GM12878 (cell line): ENCODE data around the gene PTPRN2. TPM values are rescaled to one million over a fixed set of nuclear protein-coding genes. Genes with fewer than 3 reads are reported as not detected.

Experiments
- HDAC2 ChIP-seq: fragments of 200-600 bp; sonication (generic); IDR thresholded peaks from 2 replicates; pipeline ENCODE4 v1.6.1; 2017
- KAT2A ChIP-seq: conservative IDR thresholded peaks from 2 replicates; pipeline ENCODE4 v1.6.1; 2011; ENCODE audit warnings: low read depth, low read length; ENCODE audit not compliant: control insufficient read depth
- POLR2AphosphoS5 ChIP-seq: IDR thresholded peaks from 2 replicates; pipeline ENCODE4 v1.6.1; 2011; ENCODE audit warnings: mild to moderate bottlenecking, low read length, inconsistent platforms
- SMAD5 ChIP-seq: IDR thresholded peaks from 2 replicates; pipeline ENCODE4 v1.6.1; 2016; ENCODE audit warnings: antibody characterized with exemption, low read depth
- polyA plus RNA-seq, 11 experiments: library from polyadenylated mRNA; depleted of rRNA in 4 of 11; unstranded in 6 of 11; stranded (reverse) in 5 of 11; fragments of >200 nt; fragmentation: Nextera tagmentation in 4 of 11; fragmentation: Illumina TruSeq in 1 of 11; extraction: Ambion mirVana in 4 of 11; extraction: Trizol in 1 of 11; gene quantifications; 1 replicate in 1 of 11; 2 replicates in 10 of 11; pipeline versions ENCODE4 v1.2.1 to v1.2.3, GENCODE V29; 2011 to 2016; ENCODE audit warnings: inconsistent platforms in 2 of 11, missing spikeins in 2 of 11, low read depth in 1 of 11
- total RNA-seq, 4 experiments: library from RNA; depleted of rRNA in 3 of 4; stranded (reverse); fragments of >200 nt in 3 of 4; fragmentation: Illumina TruSeq in 1 of 4; extraction: Trizol in 1 of 4; gene quantifications; 2 replicates each; pipeline versions ENCODE4 v1.2.1 to v1.2.3, GENCODE V29; 2013 to 2021
- TF ChIP-seq, protein P1 (sequence below): IDR thresholded peaks from 2 replicates; pipeline ENCODE4 v1.6.1; 2011; ENCODE audit warnings: low read depth, low read length, improper control_type of control experiment, borderline replicate concordance
- TF ChIP-seq, protein P2 (sequence below): fragments of 150-350 bp; IDR thresholded peaks from 2 replicates; pipeline ENCODE4 v1.6.1; 2014; ENCODE audit warnings: mild to moderate bottlenecking, low read depth, low read length
- TF ChIP-seq, protein P3 (sequence below): fragments of 450-650 bp; IDR thresholded peaks from 2 replicates; pipeline ENCODE4 v1.6.1; 2016; ENCODE audit warnings: mild to moderate bottlenecking, moderate library complexity, borderline replicate concordance
- TF ChIP-seq, protein P4 (sequence below): fragments of 450-650 bp; IDR thresholded peaks from 2 replicates; pipeline ENCODE4 v1.6.1; 2018; ENCODE audit warnings: mild to moderate bottlenecking, low read depth, moderate library complexity; ENCODE audit not compliant: partially characterized antibody

PTPRN2 gene
- total and polyA plus RNA-seq, 10 of the 15 experiments (the other 5 are each of a cell fraction or from before 2014, with no cell fraction given) = 5.4 TPM; not detected in 9

DNA sequence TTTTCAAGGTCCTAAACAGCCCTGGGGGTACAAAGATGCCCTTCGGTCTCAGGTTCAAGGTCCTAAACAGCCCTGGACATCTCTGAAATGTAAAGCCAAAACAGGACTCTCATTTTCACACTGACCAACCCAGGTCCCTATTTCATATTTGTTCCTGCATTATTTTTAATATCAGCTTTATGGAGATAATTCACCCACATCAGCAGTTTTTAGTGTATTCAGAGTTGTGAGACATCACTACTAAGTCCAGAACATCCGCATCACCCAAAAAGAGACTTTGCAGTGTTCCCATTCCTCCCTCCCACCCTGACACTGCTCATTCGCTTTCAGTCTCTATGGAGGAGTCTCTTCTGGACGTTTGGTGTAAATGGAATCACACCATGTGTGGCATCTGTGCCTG lies 420.2 kb downstream of the PTPRN2 start (continued):
- TF ChIP-seq, protein P1, sequence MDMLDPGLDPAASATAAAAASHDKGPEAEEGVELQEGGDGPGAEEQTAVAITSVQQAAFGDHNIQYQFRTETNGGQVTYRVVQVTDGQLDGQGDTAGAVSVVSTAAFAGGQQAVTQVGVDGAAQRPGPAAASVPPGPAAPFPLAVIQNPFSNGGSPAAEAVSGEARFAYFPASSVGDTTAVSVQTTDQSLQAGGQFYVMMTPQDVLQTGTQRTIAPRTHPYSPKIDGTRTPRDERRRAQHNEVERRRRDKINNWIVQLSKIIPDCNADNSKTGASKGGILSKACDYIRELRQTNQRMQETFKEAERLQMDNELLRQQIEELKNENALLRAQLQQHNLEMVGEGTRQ = no peak
- TF ChIP-seq HDAC2 (no peak), SMAD5 (no peak), POLR2AphosphoS5 (no peak), KAT2A (no peak)
- TF ChIP-seq, protein P2, sequence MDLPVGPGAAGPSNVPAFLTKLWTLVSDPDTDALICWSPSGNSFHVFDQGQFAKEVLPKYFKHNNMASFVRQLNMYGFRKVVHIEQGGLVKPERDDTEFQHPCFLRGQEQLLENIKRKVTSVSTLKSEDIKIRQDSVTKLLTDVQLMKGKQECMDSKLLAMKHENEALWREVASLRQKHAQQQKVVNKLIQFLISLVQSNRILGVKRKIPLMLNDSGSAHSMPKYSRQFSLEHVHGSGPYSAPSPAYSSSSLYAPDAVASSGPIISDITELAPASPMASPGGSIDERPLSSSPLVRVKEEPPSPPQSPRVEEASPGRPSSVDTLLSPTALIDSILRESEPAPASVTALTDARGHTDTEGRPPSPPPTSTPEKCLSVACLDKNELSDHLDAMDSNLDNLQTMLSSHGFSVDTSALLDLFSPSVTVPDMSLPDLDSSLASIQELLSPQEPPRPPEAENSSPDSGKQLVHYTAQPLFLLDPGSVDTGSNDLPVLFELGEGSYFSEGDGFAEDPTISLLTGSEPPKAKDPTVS = no peak
- TF ChIP-seq, protein P3, sequence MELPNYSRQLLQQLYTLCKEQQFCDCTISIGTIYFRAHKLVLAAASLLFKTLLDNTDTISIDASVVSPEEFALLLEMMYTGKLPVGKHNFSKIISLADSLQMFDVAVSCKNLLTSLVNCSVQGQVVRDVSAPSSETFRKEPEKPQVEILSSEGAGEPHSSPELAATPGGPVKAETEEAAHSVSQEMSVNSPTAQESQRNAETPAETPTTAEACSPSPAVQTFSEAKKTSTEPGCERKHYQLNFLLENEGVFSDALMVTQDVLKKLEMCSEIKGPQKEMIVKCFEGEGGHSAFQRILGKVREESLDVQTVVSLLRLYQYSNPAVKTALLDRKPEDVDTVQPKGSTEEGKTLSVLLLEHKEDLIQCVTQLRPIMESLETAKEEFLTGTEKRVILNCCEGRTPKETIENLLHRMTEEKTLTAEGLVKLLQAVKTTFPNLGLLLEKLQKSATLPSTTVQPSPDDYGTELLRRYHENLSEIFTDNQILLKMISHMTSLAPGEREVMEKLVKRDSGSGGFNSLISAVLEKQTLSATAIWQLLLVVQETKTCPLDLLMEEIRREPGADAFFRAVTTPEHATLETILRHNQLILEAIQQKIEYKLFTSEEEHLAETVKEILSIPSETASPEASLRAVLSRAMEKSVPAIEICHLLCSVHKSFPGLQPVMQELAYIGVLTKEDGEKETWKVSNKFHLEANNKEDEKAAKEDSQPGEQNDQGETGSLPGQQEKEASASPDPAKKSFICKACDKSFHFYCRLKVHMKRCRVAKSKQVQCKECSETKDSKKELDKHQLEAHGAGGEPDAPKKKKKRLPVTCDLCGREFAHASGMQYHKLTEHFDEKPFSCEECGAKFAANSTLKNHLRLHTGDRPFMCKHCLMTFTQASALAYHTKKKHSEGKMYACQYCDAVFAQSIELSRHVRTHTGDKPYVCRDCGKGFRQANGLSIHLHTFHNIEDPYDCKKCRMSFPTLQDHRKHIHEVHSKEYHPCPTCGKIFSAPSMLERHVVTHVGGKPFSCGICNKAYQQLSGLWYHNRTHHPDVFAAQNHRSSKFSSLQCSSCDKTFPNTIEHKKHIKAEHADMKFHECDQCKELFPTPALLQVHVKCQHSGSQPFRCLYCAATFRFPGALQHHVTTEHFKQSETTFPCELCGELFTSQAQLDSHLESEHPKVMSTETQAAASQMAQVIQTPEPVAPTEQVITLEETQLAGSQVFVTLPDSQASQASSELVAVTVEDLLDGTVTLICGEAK = no peak
- TF ChIP-seq, protein P4, sequence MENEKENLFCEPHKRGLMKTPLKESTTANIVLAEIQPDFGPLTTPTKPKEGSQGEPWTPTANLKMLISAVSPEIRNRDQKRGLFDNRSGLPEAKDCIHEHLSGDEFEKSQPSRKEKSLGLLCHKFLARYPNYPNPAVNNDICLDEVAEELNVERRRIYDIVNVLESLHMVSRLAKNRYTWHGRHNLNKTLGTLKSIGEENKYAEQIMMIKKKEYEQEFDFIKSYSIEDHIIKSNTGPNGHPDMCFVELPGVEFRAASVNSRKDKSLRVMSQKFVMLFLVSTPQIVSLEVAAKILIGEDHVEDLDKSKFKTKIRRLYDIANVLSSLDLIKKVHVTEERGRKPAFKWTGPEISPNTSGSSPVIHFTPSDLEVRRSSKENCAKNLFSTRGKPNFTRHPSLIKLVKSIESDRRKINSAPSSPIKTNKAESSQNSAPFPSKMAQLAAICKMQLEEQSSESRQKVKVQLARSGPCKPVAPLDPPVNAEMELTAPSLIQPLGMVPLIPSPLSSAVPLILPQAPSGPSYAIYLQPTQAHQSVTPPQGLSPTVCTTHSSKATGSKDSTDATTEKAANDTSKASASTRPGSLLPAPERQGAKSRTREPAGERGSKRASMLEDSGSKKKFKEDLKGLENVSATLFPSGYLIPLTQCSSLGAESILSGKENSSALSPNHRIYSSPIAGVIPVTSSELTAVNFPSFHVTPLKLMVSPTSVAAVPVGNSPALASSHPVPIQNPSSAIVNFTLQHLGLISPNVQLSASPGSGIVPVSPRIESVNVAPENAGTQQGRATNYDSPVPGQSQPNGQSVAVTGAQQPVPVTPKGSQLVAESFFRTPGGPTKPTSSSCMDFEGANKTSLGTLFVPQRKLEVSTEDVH = no peak
